Stimulated activated naive CD4-positive, alpha-beta T cell treated with Interleukin-2 at 50 U/mL for 16 hours (primary cell): ENCODE measurements around the gene GRID2.

ENCODE experiments used
- DNase-seq: peaks from one replicate; lab custom pipeline; 2025; lab: John Stamatoyannopoulos, UW

GRID2 gene

GRCh38 chr4:92524131-92524530 lies 220.4 kb downstream of the GRID2 start:
- DNase-seq = no peak

GRCh38 chr4:92528541-92528940 lies 224.8 kb downstream of the GRID2 start:
- no peak for DNase-seq

GRCh38 chr4:92529510-92529909 lies 225.7 kb downstream of the GRID2 start:
- no peak for DNase-seq

GRCh38 chr4:92535599-92535998 lies 231.8 kb downstream of the GRID2 start:
- DNase-seq = no peak

- no peak for DNase-seq
Observed at GRCh38 chr4:92551616-92552015, 247.8 kb downstream of the GRID2 start.

GRCh38 chr4:92566269-92566668 lies 262.5 kb downstream of the GRID2 start:
- DNase-seq = no peak

- no peak for DNase-seq
Observed at GRCh38 chr4:92580816-92581215, 277.1 kb downstream of the GRID2 start.

GRCh38 chr4:92599044-92599443 lies 295.3 kb downstream of the GRID2 start:
- no peak for DNase-seq

- no peak for DNase-seq
Observed at GRCh38 chr4:92600638-92601037, 296.9 kb downstream of the GRID2 start.

- no peak for DNase-seq
Observed at GRCh38 chr4:92606227-92606626, 302.5 kb downstream of the GRID2 start.

- DNase-seq = no peak
Observed at GRCh38 chr4:92615049-92615448, 311.3 kb downstream of the GRID2 start.

GRCh38 chr4:92618968-92619367 lies 315.2 kb downstream of the GRID2 start:
- no peak for DNase-seq

- no peak for DNase-seq
Observed at GRCh38 chr4:92629302-92629701, 325.5 kb downstream of the GRID2 start.

- DNase-seq = no peak
Observed at GRCh38 chr4:92634882-92635281, 331.1 kb downstream of the GRID2 start.

GRCh38 chr4:92636038-92636806 lies 332.5 kb downstream of the GRID2 start:
- DNase-seq = no peak

- DNase-seq = no peak
Observed at GRCh38 chr4:92641409-92641808, 337.6 kb downstream of the GRID2 start.

- no peak for DNase-seq
Observed at GRCh38 chr4:92646826-92647225, 343.1 kb downstream of the GRID2 start.

- DNase-seq = no peak
Observed at GRCh38 chr4:92651536-92651935, 347.8 kb downstream of the GRID2 start.

GRCh38 chr4:92654084-92654483 lies 350.3 kb downstream of the GRID2 start:
- DNase-seq = no peak

- DNase-seq = no peak
Observed at GRCh38 chr4:92657695-92658094, 353.9 kb downstream of the GRID2 start.

GRCh38 chr4:92658318-92658717 lies 354.6 kb downstream of the GRID2 start:
- DNase-seq = no peak

GRCh38 chr4:92677805-92678204 lies 374.0 kb downstream of the GRID2 start:
- DNase-seq = no peak

- DNase-seq = no peak
Observed at GRCh38 chr4:92678292-92678691, 374.5 kb downstream of the GRID2 start.

GRCh38 chr4:92679149-92679548 lies 375.4 kb downstream of the GRID2 start:
- no peak for DNase-seq
